ENCODE measurements around the gene FAM222B.

FAM222B gene

DNA sequence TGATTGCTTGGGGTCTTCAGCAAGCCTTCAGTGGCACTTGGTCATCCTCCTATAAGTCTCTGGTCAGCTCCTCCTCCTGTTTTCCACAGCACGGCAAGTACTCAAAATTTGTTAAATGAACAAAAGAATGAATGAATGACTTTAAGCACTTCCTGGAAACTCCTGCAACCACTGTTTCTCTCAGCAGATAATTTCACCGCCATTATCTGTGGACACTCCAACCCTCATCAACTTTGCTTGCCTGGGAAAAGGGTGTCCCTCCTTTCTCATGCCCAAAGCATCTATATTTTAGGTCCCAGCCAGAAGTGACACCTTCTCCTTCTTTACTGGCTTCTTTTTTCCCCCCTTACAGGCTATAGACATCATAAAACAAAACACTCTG, 135.3 kb downstream of the FAM222B start:
- DNase-seq = no peak

DNA sequence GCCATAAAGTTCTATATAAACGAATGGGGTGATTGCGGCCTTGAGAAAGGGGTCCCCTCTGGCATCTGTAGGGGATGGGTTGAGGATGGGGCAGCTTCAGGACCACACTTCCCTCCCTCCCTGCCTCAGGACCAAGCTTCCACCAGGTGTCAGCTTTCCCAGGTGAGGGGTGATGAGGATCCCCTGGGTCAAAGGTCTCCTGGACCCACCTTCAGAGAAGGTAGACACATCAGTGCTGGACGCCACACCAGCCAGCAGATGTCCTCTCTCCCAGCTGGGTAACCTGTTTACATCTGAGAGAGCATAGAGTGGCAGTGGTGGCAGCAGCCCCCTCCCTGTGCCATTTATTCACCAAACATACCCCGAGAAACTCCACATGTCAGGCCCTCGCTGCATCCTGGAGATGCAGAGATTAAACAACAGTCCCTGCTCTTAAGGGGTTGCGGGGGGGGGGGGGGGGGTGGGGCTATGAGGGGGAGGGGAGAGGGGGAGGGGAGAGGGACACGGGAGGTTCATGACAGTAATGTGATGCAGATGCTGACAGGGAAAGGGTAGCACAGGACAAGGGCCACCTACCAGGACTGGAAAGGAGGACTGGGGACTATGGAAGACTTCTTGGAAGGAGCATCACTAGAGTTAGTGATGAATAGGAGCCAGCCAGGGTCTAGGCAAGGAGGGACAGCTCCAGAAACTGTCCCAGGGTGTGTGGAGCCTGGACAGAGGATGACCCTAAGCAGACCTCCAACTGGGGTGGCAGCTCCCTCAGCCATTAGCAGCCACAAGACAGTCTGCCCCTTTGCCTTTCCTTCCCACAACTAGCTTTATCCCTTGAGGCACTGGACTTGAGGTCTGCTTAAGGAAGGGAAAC, 135.9 kb downstream of the FAM222B start:
- no peak for DNase-seq
